Right atrium auricular region (tissue), 2 donors: ENCODE measurements around the gene CETN1. TPM values are rescaled to one million over a fixed set of nuclear protein-coding genes. Genes with fewer than 3 reads are reported as not detected.

ENCODE experiments used
- DNase-seq: peaks from one replicate; pipeline ENCODE4 v3.0.0-alpha.2; 2019; ENCODE audit warnings: low spot score
- H3K27ac ChIP-seq, 2 donors: fragments of 200-600 bp; sonication (generic); 1 replicate in 1 of 2; 2 replicates in 1 of 2; pipeline ENCODE4 v1.5.1; 2016 to 2019
- H3K27me3 ChIP-seq, 2 donors: fragments of 200-600 bp; sonication (generic); one replicate each; pipeline versions ENCODE4 v1.5.1 to v1.6.0; 2017 to 2019
- H3K36me3 ChIP-seq: fragments of 200-600 bp; sonication (generic); one replicate; pipeline ENCODE4 v1.5.1; 2016
- H3K4me1 ChIP-seq, 2 donors: fragments of 200-600 bp; sonication (generic); one replicate each; pipeline versions ENCODE4 v1.5.1 to v1.6.0; 2017 to 2019
- H3K4me3 ChIP-seq, 2 donors: fragments of 200-600 bp; sonication (generic); 1 replicate in 1 of 2; 2 replicates in 1 of 2; pipeline ENCODE4 v1.5.1; 2017 to 2019; ENCODE audit warnings: mild to moderate bottlenecking in 1 of 2, moderate library complexity in 1 of 2
- H3K9me3 ChIP-seq, 2 donors: fragments of 200-600 bp; sonication (generic); one replicate each; pipeline ENCODE4 v1.5.1; 2019
- total RNA-seq, 2 donors: library from RNA; depleted of rRNA; stranded (reverse); fragments of >200 nt; gene quantifications; one replicate each; pipeline ENCODE4 v1.1.0, GENCODE V29; 2016
- TF ChIP-seq, protein P1 (sequence below), 2 donors: fragments of 200-600 bp; sonication (generic); IDR thresholded peaks; one replicate each; pipeline ENCODE4 v1.5.1; 2019; ENCODE audit warnings: antibody characterized with exemption in 2 of 2

CETN1 gene
- total RNA-seq, 2 donors from 2014 or later: not detected

GRCh38 chr18:631560-631959 is 51.4 kb downstream of the CETN1 start:
- TF ChIP-seq, protein P1, sequence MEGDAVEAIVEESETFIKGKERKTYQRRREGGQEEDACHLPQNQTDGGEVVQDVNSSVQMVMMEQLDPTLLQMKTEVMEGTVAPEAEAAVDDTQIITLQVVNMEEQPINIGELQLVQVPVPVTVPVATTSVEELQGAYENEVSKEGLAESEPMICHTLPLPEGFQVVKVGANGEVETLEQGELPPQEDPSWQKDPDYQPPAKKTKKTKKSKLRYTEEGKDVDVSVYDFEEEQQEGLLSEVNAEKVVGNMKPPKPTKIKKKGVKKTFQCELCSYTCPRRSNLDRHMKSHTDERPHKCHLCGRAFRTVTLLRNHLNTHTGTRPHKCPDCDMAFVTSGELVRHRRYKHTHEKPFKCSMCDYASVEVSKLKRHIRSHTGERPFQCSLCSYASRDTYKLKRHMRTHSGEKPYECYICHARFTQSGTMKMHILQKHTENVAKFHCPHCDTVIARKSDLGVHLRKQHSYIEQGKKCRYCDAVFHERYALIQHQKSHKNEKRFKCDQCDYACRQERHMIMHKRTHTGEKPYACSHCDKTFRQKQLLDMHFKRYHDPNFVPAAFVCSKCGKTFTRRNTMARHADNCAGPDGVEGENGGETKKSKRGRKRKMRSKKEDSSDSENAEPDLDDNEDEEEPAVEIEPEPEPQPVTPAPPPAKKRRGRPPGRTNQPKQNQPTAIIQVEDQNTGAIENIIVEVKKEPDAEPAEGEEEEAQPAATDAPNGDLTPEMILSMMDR (IDR thresholded peaks at IDR 0.05): no peak
- no peaks in the 10 kb centered on the region for H3K27me3 ChIP-seq
- no peak overlapping the region for H3K27ac ChIP-seq
- H3K4me3 ChIP-seq: no peak overlapping the region
- H3K4me1 ChIP-seq: no peaks in the 10 kb centered on the region
- no peaks in the 10 kb centered on the region for H3K36me3 ChIP-seq
- no peaks in the 10 kb centered on the region for H3K9me3 ChIP-seq
- DNase-seq: no peak

Other genes with a start within 250 kb of the CETN1 start
- gene COLEC12, start 79.7 kb upstream of the CETN1 start, total RNA-seq: 10 to 100 TPM; 10.9 to 15.3 TPM
- under 1 TPM in 1 of 2 donors, not detected in 1; 0.71 TPM for gene CLUL1, start 16.6 kb downstream of the CETN1 start, total RNA-seq
- under 1 TPM; 0.86 to 0.89 TPM for gene TYMS, start 77.3 kb downstream of the CETN1 start, total RNA-seq
- gene ENOSF1, start 132.2 kb downstream of the CETN1 start, total RNA-seq: 10 to 100 TPM; 13.7 to 24.4 TPM
- gene YES1, start 231.9 kb downstream of the CETN1 start, total RNA-seq: 10 to 100 TPM; 20.3 to 37.3 TPM